ENCODE measurements around the gene TLNRD1. TPM values are rescaled to one million over a fixed set of nuclear protein-coding genes. Genes with fewer than 3 reads are reported as not detected.

Gene TLNRD1
- total RNA-seq, 2 donors from 2014 or later = 10.0 to 26.1 TPM

- Histone ChIP-seq H3K27me3 (no peaks in the 10 kb centered on the region), H3K27ac (no peak overlapping the region), H3K9me3 (no peaks in the 10 kb centered on the region), H3K4me1 (peaks cover 0 to 40% of the 10 kb centered on the region in 2 donors), H3K4me3 (no peak overlapping the region), H3K36me3 (no peaks in the 10 kb centered on the region)
- TF ChIP-seq CTCF (IDR thresholded peaks at IDR 0.05) = no peak
- no peak for DNase-seq (ENCODE audit: low spot score)
Measured at GRCh38 chr15:81032818-81033217, 32.1 kb downstream of the TLNRD1 start.

GRCh38 chr15:81033508-81033907 is 32.8 kb downstream of the TLNRD1 start:
- Histone ChIP-seq H3K27me3 (no peaks in the 10 kb centered on the region), H3K9me3 (no peaks in the 10 kb centered on the region), H3K4me1 (peaks cover 0 to 40% of the 10 kb centered on the region in 2 donors), H3K36me3 (no peaks in the 10 kb centered on the region), H3K4me3 (no peak overlapping the region), H3K27ac (peak overlapping the region; percentile 26 to 35)
- DNase-seq (ENCODE audit: low spot score) = no peak
- TF ChIP-seq CTCF (IDR thresholded peaks at IDR 0.05) = no peak

GRCh38 chr15:81037952-81038743 is 37.4 kb downstream of the TLNRD1 start:
- H3K27me3 ChIP-seq = no peaks in the 10 kb centered on the region
- no peak for TF ChIP-seq CTCF (IDR thresholded peaks at IDR 0.05)
- no peak overlapping the region for H3K27ac ChIP-seq
- no peaks in the 10 kb centered on the region for H3K36me3 ChIP-seq
- H3K4me1 ChIP-seq = peaks cover 0 to 5% of the 10 kb centered on the region in 2 donors
- DNase-seq (ENCODE audit: low spot score) = no peak
- H3K4me3 ChIP-seq = no peak overlapping the region
- H3K9me3 ChIP-seq = no peaks in the 10 kb centered on the region

GRCh38 chr15:81038975-81039607 is 38.4 kb downstream of the TLNRD1 start:
- no peaks in the 10 kb centered on the region for H3K4me1 ChIP-seq
- no peaks in the 10 kb centered on the region for H3K9me3 ChIP-seq
- no peak overlapping the region for H3K4me3 ChIP-seq
- H3K36me3 ChIP-seq = no peaks in the 10 kb centered on the region
- peak; percentile 59 for DNase-seq (ENCODE audit: low spot score)
- no peak overlapping the region for H3K27ac ChIP-seq
- no peak for TF ChIP-seq CTCF (IDR thresholded peaks at IDR 0.05)
- no peaks in the 10 kb centered on the region for H3K27me3 ChIP-seq

- Histone ChIP-seq H3K4me3 (no peak overlapping the region), H3K9me3 (no peaks in the 10 kb centered on the region), H3K27ac (no peak overlapping the region), H3K36me3 (no peaks in the 10 kb centered on the region), H3K27me3 (no peaks in the 10 kb centered on the region), H3K4me1 (no peaks in the 10 kb centered on the region)
- no peak for DNase-seq (ENCODE audit: low spot score)
- no peak for TF ChIP-seq CTCF (IDR thresholded peaks at IDR 0.05)
Measured at GRCh38 chr15:81040757-81041156, 40.0 kb downstream of the TLNRD1 start.
